ENCODE measurements around the gene HDAC10.

The HDAC10 gene

GRCh38 chr22:50219800-50220602 lies 31.1 kb downstream of the HDAC10 start:
- no peak overlapping the region for H4K91ac ChIP-seq (ENCODE audit: low read depth, low read length, poor library complexity)
- no peak overlapping the region for H2AK5ac ChIP-seq (ENCODE audit: low read depth, low read length)
- H4K8ac ChIP-seq (ENCODE audit: low read depth, low read length): no peak overlapping the region
- H3K36me3 ChIP-seq (replicated peaks in 1 of 2; ENCODE audit: control insufficient read depth in 2 of 2, insufficient read depth in 2 of 2, low read length in 2 of 2): peaks cover 67 to 89% of the 10 kb centered on the region in 2 donors
- no peak overlapping the region for H2BK120ac ChIP-seq (ENCODE audit: low read depth, low read length)
- no peak overlapping the region for H2BK12ac ChIP-seq (ENCODE audit: low read length)
- no peak overlapping the region for H3K14ac ChIP-seq (ENCODE audit: low read length)
- H3K9me3 ChIP-seq (replicated peaks in 1 of 2; ENCODE audit: control insufficient read depth in 2 of 2, insufficient read depth in 1 of 2, low read depth in 1 of 2, low read length in 2 of 2): no peaks in the 10 kb centered on the region
- no peak overlapping the region for H2BK15ac ChIP-seq (ENCODE audit: low read length)
- H3K27me3 ChIP-seq (ENCODE audit: control insufficient read depth in 3 of 3, insufficient read depth in 3 of 3, low read depth in 1 of 3, low read length in 3 of 3): no peaks in the 10 kb centered on the region
- DNase-seq (ENCODE audit: low spot score): no peak
- H3K79me1 ChIP-seq (ENCODE audit: low read depth, low read length): peaks cover 12% of the 10 kb centered on the region
- H3K4ac ChIP-seq (ENCODE audit: low read length): no peak overlapping the region
- H3K18ac ChIP-seq (ENCODE audit: low read length): no peak overlapping the region
- H3K4me3 ChIP-seq (ENCODE audit: low read length in 2 of 2): no peak overlapping the region
- no peak overlapping the region for H3K4me2 ChIP-seq (ENCODE audit: insufficient read depth, low read length, poor library complexity, severe bottlenecking)
- peak overlapping the region; percentile 81 for H3K23ac ChIP-seq (ENCODE audit: low read depth, low read length, poor library complexity)
- no peak overlapping the region for H3K27ac ChIP-seq (replicated peaks; ENCODE audit: low read length)
- no peak overlapping the region for H2AFZ ChIP-seq (ENCODE audit: low read length)
- no peak overlapping the region for H3K9ac ChIP-seq (ENCODE audit: low read depth, low read length, poor library complexity)
- no peak overlapping the region for H2BK5ac ChIP-seq (ENCODE audit: low read length)
- H3K4me1 ChIP-seq (ENCODE audit: control insufficient read depth in 2 of 2, insufficient read depth in 1 of 2, low read depth in 1 of 2, low read length in 2 of 2): no peaks in the 10 kb centered on the region
- no CpG with 5 or more reads among the region's 25 CpGs for WGBS, 2 donors (ENCODE audit: extremely low coverage in 2 of 2, insufficient read length in 2 of 2, insufficient replicate concordance in 1 of 2)

- no peak overlapping the region for H3K18ac ChIP-seq (ENCODE audit: low read length)
- no peak overlapping the region for H2BK15ac ChIP-seq (ENCODE audit: low read length)
- no peak overlapping the region for H4K8ac ChIP-seq (ENCODE audit: low read depth, low read length)
- peak overlapping the region; percentile 81 for H3K23ac ChIP-seq (ENCODE audit: low read depth, low read length, poor library complexity)
- H3K27me3 ChIP-seq (ENCODE audit: control insufficient read depth in 3 of 3, insufficient read depth in 3 of 3, low read depth in 1 of 3, low read length in 3 of 3): no peaks in the 10 kb centered on the region
- no peak overlapping the region for H3K4me2 ChIP-seq (ENCODE audit: insufficient read depth, low read length, poor library complexity, severe bottlenecking)
- no peak overlapping the region for H4K91ac ChIP-seq (ENCODE audit: low read depth, low read length, poor library complexity)
- no peaks in the 10 kb centered on the region for H3K4me1 ChIP-seq (ENCODE audit: control insufficient read depth in 2 of 2, insufficient read depth in 1 of 2, low read depth in 1 of 2, low read length in 2 of 2)
- H3K4ac ChIP-seq (ENCODE audit: low read length): no peak overlapping the region
- H2BK12ac ChIP-seq (ENCODE audit: low read length): no peak overlapping the region
- peaks cover 69 to 89% of the 10 kb centered on the region in 2 donors for H3K36me3 ChIP-seq (replicated peaks in 1 of 2; ENCODE audit: control insufficient read depth in 2 of 2, insufficient read depth in 2 of 2, low read length in 2 of 2)
- no peak overlapping the region for H2BK120ac ChIP-seq (ENCODE audit: low read depth, low read length)
- H3K79me1 ChIP-seq (ENCODE audit: low read depth, low read length): peaks cover 11% of the 10 kb centered on the region
- no peak overlapping the region for H3K9ac ChIP-seq (ENCODE audit: low read depth, low read length, poor library complexity)
- no peak overlapping the region for H3K4me3 ChIP-seq (ENCODE audit: low read length in 2 of 2)
- H2BK5ac ChIP-seq (ENCODE audit: low read length): no peak overlapping the region
- H2AFZ ChIP-seq (ENCODE audit: low read length): no peak overlapping the region
- H2AK5ac ChIP-seq (ENCODE audit: low read depth, low read length): no peak overlapping the region
- no peak overlapping the region for H3K27ac ChIP-seq (replicated peaks; ENCODE audit: low read length)
- no peak for DNase-seq (ENCODE audit: low spot score)
- H3K14ac ChIP-seq (ENCODE audit: low read length): no peak overlapping the region
- no peaks in the 10 kb centered on the region for H3K9me3 ChIP-seq (replicated peaks in 1 of 2; ENCODE audit: control insufficient read depth in 2 of 2, insufficient read depth in 1 of 2, low read depth in 1 of 2, low read length in 2 of 2)
- no CpG with 5 or more reads among the region's 42 CpGs for WGBS, 2 donors (ENCODE audit: extremely low coverage in 2 of 2, insufficient read length in 2 of 2, insufficient replicate concordance in 1 of 2)
Observed at GRCh38 chr22:50218996-50219727, 31.9 kb downstream of the HDAC10 start.

- Histone ChIP-seq H4K8ac (ENCODE audit: low read depth, low read length) (no peak overlapping the region), H2AK5ac (ENCODE audit: low read depth, low read length) (no peak overlapping the region), H3K27me3 (ENCODE audit: control insufficient read depth in 3 of 3, insufficient read depth in 3 of 3, low read depth in 1 of 3, low read length in 3 of 3) (no peaks in the 10 kb centered on the region), H3K36me3 (replicated peaks in 1 of 2; ENCODE audit: control insufficient read depth in 2 of 2, insufficient read depth in 2 of 2, low read length in 2 of 2) (peaks cover 64 to 91% of the 10 kb centered on the region in 2 donors), H2AFZ (ENCODE audit: low read length) (no peak overlapping the region), H3K4ac (ENCODE audit: low read length) (no peak overlapping the region), H3K9ac (ENCODE audit: low read depth, low read length, poor library complexity) (no peak overlapping the region), H3K14ac (ENCODE audit: low read length) (peak overlapping the region; percentile 38), H2BK120ac (ENCODE audit: low read depth, low read length) (no peak overlapping the region), H3K9me3 (replicated peaks in 1 of 2; ENCODE audit: control insufficient read depth in 2 of 2, insufficient read depth in 1 of 2, low read depth in 1 of 2, low read length in 2 of 2) (no peaks in the 10 kb centered on the region), H2BK5ac (ENCODE audit: low read length) (no peak overlapping the region), H3K4me3 (ENCODE audit: low read length in 2 of 2) (no peak overlapping the region), H3K79me1 (ENCODE audit: low read depth, low read length) (peaks cover 8% of the 10 kb centered on the region), H2BK12ac (ENCODE audit: low read length) (no peak overlapping the region), H3K4me1 (ENCODE audit: control insufficient read depth in 2 of 2, insufficient read depth in 1 of 2, low read depth in 1 of 2, low read length in 2 of 2) (no peaks in the 10 kb centered on the region), H3K27ac (replicated peaks; ENCODE audit: low read length) (no peak overlapping the region), H3K23ac (ENCODE audit: low read depth, low read length, poor library complexity) (peak overlapping the region; percentile 25), H4K91ac (ENCODE audit: low read depth, low read length, poor library complexity) (no peak overlapping the region), H3K18ac (ENCODE audit: low read length) (peak overlapping the region; percentile 38), H3K4me2 (ENCODE audit: insufficient read depth, low read length, poor library complexity, severe bottlenecking) (no peak overlapping the region), H2BK15ac (ENCODE audit: low read length) (no peak overlapping the region)
- no peak for DNase-seq (ENCODE audit: low spot score)
- WGBS, 2 donors (ENCODE audit: extremely low coverage in 2 of 2, insufficient read length in 2 of 2, insufficient replicate concordance in 1 of 2): no CpG with 5 or more reads among the region's 43 CpGs
Observed at GRCh38 chr22:50218153-50218995, 32.7 kb downstream of the HDAC10 start.

Measured in neuronal stem cell (in vitro differentiated cells).